Measurements from ENCODE around the gene CDKL2.

Gene CDKL2

GRCh38 chr4:75639124-75639695 is 8.9 kb upstream of the CDKL2 start:
- DNase-seq (ENCODE audit: low spot score), result no peak

GRCh38 chr4:75637827-75638226 is 7.5 kb upstream of the CDKL2 start:
- DNase-seq (ENCODE audit: low spot score), result no peak

- no peak for DNase-seq (ENCODE audit: low spot score)
These were observed 6.8 kb upstream of the CDKL2 start for GRCh38 chr4:75637176-75637575.

DNA sequence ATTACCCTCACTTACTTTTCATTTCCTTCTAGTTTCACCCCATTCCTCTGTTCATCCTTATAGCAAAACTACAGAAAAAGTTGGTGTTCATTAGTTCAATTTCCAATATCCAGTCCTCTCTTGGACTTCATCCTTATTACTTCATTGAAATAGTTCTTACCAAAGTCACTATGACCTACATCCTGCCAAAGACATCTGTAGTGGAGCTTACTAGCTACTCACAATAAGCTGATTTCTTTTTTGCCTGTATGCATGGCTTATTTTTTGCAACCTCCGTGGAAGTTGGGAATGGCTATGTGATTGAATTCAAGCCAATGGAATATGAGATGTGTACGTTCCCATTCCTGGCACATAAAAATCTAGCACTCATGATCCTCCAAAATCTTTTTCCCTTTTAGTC is 4.6 kb upstream of the CDKL2 start:
- no peak for DNase-seq (ENCODE audit: low spot score)

- no peak for DNase-seq (ENCODE audit: low spot score)
These were observed 4.0 kb upstream of the CDKL2 start for GRCh38 chr4:75634281-75634680.

DNA sequence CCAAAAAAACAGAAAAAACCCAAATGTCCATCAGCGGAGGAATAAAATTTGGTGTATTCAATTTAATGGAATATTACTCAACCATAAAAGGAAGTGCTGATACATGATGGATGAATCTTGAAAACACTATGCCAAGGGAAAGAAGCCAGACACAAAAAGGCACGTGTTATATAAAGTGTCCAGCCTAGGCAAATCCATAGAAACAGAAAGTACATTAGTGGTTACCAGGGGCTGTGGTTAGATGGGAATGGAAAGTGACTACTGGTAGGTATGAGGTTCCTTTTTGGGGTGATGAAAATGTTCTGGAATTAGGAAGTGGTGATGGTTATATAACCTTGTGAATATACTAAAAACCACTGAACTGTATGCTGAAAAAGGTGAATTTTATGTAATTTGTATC is 3.5 kb upstream of the CDKL2 start:
- DNase-seq (ENCODE audit: low spot score), result no peak

DNA sequence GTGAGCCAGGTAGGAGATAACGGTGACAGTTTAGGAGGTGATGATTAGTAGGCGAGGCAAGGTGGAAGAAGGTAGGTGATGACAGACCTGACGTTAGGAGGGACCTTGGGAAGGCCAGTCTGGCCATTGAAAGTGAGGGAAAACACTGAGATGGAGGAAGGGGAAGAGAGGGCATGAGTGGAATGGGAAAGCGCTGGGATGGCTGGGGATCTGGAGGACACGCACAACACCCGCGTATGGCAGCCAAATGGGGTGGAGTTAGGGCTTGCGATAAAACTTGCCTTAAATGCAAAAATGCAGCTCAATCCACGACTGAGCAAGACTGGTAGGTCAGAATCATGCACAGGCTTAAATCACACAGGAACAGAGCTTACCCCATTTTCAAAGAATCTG is 605 bp upstream of the CDKL2 start:
- DNase-seq (ENCODE audit: low spot score), result no peak

- no peak for DNase-seq (ENCODE audit: low spot score)
These were observed 1.1 kb downstream of the CDKL2 start for GRCh38 chr4:75629239-75629638.

DNA sequence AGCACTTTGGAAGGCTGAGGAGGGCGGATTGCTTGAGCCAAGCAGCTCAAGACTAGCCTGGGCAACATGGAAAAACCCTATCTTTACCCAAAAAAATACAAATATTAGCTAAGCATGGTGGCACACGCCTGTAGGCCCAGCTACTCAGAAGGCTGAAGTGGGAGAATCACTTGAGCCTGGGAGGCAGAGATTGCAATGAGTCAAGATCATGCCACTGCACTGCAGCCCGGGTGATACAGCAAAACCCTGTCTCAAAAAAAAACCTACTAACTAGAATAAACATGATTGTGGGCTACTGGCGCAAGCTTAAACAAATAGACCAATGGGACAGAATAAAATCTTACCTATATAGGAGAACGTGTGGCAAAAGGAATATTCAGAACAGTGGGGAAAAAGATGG is 7.3 kb downstream of the CDKL2 start:
- no peak for DNase-seq (ENCODE audit: low spot score)

DNA sequence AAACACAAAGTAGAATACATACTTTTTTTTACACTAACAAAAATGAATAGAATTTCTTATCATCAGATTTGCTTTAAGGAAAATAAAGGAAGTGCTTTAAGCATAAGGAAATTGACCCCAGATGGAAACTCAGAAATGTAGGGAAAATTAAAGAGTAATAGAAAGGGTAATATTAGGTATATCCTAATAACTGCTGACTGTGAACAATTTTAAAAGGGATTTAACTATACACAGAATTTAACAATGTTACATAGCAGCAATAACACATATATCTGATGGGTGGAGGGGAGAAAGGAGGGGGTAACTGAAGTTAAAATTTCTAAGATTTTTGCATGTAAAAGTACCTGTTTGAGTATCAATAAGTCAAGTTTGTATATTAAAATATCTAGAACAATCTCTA is 8.6 kb downstream of the CDKL2 start:
- DNase-seq (ENCODE audit: low spot score), result no peak

- no peak for DNase-seq (ENCODE audit: low spot score)
These were observed 18.0 kb downstream of the CDKL2 start for GRCh38 chr4:75612306-75612705.

GRCh38 chr4:75605928-75606327 is 24.4 kb downstream of the CDKL2 start:
- DNase-seq (ENCODE audit: low spot score), result no peak

GRCh38 chr4:75599647-75600046 is 30.7 kb downstream of the CDKL2 start:
- DNase-seq (ENCODE audit: low spot score), result no peak

DNA sequence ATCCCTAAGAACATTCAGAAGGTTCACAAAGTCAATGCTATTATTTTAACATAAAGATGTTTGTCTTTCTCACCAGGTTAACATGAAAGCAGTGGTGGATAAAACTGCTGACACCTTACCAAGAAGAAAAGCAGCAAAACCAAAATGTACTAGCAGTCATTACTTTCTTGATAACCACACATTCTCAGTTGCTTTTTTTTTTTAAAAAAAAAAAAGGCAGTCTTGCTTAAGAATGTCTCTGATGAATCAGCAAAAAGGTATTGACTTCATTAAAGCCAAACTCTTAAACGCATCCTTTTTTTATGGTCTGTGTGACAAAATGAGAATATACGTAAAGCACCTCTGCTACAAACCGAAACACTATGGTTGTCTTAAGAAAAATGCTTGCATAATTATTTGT is 31.9 kb downstream of the CDKL2 start:
- no peak for DNase-seq (ENCODE audit: low spot score)

DNA sequence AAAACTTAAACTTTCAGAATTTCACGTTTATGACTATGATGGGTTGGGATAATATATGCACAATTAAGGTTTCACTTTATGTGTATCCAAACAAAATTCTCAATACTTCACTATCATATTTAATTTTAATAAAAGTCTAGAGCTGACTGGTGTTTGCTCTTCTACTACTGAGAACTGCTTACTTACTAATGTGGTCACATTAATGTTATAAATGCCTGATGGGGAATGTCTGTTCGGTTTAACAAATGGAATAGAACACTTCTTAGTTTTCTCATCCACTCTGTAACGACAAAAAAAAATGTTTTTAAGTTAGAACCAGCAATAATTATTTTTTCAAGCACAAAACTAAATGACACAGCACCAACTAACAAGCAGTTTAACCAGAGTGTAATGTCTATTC is 34.3 kb downstream of the CDKL2 start:
- DNase-seq (ENCODE audit: low spot score), result no peak

- DNase-seq (ENCODE audit: low spot score), result no peak
These were observed 36.9 kb downstream of the CDKL2 start for GRCh38 chr4:75593393-75593792.

GRCh38 chr4:75584067-75584466 is 46.3 kb downstream of the CDKL2 start:
- no peak for DNase-seq (ENCODE audit: low spot score)

DNA sequence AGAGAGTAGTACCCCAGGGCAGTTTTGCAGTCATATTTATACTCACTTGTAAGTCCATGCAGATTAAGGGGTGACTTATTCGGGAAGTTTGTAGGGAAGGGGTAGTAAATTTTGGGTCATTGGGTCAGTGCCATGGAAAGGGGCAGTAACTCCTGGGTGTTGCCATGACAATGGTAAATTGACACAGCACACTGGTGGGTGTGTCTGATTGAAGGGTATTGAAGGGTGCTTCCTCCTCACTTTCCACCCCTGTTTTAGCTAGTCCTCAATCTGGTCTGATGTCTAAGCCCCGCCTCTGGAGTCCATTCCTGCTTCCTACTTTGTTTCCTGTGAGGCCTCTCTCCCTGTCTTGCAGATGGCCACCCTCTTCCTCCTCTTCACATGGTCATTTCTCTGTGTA is 62.6 kb downstream of the CDKL2 start:
- no peak for DNase-seq (ENCODE audit: low spot score)

DNA sequence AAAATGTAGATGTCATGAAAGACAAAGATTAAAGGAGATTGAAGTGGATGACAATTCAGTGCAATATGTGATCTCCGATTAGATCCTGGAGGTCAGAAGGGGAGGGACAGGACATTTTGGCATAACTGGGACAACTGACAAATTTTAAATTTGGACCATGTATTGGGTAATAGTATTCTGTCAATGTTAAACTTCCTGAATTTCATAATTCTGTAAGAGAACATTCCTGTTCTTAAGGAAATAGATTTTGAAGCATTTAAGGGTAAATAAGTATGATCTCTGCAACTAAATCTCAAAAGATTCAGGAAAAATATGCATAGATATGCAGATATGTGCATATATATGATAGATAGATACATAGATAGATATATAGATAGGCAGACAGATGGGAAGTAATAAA is 63.4 kb downstream of the CDKL2 start:
- DNase-seq (ENCODE audit: low spot score), result no peak

- no peak for DNase-seq (ENCODE audit: low spot score)
These were observed 64.8 kb downstream of the CDKL2 start for GRCh38 chr4:75565481-75565880.

DNA sequence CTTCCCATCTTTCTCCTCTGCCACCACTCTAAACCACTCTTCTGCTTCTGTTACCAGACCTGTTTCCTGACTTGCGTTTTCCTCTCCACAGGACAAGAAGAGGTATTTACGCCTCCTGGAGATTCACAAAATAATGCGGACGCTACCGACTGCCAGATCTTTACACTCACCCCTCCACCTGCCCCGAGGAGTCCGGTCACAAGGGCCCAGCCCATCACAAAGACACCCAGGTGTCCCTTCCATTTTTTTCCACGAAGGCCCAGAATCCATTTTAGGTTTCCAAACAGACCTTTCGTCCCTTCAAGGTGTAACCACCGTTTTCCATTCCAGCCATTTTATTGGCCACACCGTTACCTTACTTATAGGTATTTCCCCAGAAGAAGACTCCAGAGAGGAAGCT is 66.3 kb downstream of the CDKL2 start:
- DNase-seq (ENCODE audit: low spot score), result no peak

GRCh38 chr4:75561789-75562188 is 68.5 kb downstream of the CDKL2 start:
- no peak for DNase-seq (ENCODE audit: low spot score)

DNA sequence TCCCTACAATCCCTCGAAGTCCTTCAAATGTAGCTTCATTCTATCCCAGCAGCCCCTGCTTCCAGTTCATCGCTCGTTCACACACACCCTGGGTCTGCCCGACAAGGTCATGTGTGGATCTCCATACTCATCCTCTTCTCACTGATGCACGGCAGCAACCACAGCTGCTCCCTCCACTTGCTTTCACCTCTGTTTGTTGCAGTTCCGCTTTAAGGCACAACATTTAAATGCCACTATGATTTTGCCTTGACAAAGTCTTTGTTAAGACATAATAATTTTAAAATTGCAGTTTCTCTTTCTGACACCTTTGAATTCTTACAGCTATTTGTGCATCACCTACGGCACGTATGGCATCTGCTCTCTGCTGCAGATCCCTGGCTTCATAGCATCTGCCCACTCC is 72.6 kb downstream of the CDKL2 start:
- DNase-seq (ENCODE audit: low spot score), result no peak

DNA sequence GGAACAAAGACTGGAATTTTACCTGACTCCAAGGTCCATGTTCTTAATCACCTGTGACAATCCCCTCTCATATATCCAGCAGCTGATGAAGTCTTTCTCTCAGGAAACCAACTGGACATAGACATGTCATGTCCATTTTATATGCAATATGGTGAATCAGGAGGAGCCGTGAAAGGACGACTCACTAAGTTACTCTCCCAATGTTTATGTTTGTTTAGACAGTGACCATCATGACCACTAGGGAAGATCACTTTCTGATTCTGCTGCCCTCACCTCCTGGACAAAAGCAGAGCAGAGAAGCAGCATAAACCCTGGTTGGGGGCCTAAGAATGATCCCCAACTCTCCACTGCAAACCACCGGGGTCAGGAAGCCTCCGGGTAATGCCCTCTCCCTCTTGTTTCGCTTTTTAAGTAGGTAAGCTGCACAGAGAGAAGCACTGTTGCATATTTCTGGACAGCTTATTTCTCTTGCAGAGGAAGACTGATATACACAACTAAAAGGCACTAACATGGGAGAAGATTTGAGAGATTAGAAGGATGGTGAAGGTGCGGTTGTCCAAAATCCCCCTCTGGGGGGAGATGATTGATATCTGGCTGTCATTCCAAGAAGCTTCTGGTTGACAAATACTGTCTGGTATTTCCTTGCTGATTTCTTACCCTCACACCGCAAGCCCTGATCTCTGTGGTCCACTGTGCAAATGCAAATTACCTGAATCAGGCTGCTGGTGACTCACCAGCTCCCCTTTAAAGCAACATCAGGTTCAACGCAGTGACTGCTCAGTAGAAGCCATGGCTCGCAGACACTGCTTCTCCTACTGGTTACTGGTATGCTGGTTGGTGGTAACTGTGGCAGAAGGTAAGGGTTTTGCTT is 74.8 kb downstream of the CDKL2 start, which contains the start of gene ODAPH:
Gene ODAPH (plus strand): TSS at position 773 of the 871 bp plus-strand sequence. CDS start 17 bp downstream, at position 790.
- DNase-seq (ENCODE audit: low spot score), result no peak
